IPS DF 6.9 (cell line): ENCODE measurements around the gene PSG4.
"Not testable (repeated sequence)": the region's sequence is repeated elsewhere in the genome, so short reads cannot be mapped to it uniquely, and the experiment has no call there.

ENCODE experiments used
- DNase-seq: peaks from one replicate; pipeline ENCODE4 v3.0.0-alpha.2; 2013; ENCODE audit warnings: low read depth, low spot score
- H3K27ac ChIP-seq: one replicate; pipeline ENCODE4 v1.5.1; 2013; ENCODE audit warnings: low read length, control low read depth
- H3K27me3 ChIP-seq: 2 replicates; pipeline ENCODE4 v1.6.1; 2013; ENCODE audit warnings: mild to moderate bottlenecking, low read length; ENCODE audit not compliant: control insufficient read depth, insufficient read depth
- H3K36me3 ChIP-seq: 2 replicates; pipeline ENCODE4 v1.6.1; 2013; ENCODE audit warnings: low read length; ENCODE audit not compliant: control insufficient read depth, insufficient read depth
- H3K4me1 ChIP-seq: 2 replicates; pipeline ENCODE4 v1.6.1; 2013; ENCODE audit warnings: low read length; ENCODE audit not compliant: control insufficient read depth, insufficient read depth
- H3K4me3 ChIP-seq: 2 replicates; pipeline ENCODE4 v1.5.1; 2013; ENCODE audit warnings: mild to moderate bottlenecking, low read length
- H3K9me3 ChIP-seq: 2 replicates; pipeline ENCODE4 v1.6.1; 2013; ENCODE audit warnings: low read length, inconsistent platforms; ENCODE audit not compliant: control insufficient read depth, insufficient read depth
- WGBS: extraction: QIAGEN DNeasy Blood & Tissue Kit; methylation state at CpG from one replicate; pipeline ENCODE4 v1.1.7; 2013; ENCODE audit warnings: mixed read lengths, missing lambda C conversion rate; ENCODE audit not compliant: insufficient read length, insufficient coverage; 5-methylcytosine and 5-hydroxymethylcytosine counted together

PSG4 gene

DNA sequence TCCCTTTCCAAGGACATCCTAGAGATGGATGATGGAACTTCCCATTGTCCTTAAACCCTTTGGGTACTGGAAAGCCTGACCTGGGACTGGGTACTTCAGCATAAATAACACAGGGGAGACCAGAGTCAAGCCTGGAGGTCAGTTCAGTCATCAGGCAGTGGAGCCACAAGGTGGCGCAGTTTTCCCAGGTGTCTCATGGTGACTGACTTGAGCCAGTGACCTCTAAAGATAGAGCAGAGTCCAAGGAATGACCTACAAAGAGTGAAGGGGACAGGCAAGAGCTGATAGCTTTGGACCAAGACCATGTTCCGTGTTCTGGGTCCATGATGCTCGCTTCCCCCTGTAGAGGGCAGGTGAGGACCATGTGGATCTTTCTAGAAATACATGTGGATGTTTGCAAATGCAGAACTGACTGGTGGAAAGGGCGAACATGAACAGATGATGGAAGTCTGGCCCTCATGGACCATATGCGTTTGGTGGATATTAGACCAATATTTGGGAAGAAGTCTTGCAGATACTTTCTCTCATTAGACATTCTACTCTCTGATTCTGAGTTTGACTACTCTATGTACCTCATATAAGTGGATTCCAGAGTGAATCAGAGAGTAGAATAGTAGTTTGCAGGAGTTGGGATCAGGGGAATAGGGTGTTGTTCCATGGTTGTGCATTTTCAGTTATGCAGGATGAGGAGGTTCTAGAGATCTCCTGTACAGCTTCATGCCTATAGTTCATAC lies 6.6 kb downstream of the PSG4 start:
- not testable (repeated sequence) for H3K27me3 ChIP-seq, H3K4me1 ChIP-seq, DNase-seq, H3K27ac ChIP-seq, H3K4me3 ChIP-seq, H3K36me3 ChIP-seq, H3K9me3 ChIP-seq
- WGBS, result no CpG with 5 or more reads among the region's 5 CpGs

DNA sequence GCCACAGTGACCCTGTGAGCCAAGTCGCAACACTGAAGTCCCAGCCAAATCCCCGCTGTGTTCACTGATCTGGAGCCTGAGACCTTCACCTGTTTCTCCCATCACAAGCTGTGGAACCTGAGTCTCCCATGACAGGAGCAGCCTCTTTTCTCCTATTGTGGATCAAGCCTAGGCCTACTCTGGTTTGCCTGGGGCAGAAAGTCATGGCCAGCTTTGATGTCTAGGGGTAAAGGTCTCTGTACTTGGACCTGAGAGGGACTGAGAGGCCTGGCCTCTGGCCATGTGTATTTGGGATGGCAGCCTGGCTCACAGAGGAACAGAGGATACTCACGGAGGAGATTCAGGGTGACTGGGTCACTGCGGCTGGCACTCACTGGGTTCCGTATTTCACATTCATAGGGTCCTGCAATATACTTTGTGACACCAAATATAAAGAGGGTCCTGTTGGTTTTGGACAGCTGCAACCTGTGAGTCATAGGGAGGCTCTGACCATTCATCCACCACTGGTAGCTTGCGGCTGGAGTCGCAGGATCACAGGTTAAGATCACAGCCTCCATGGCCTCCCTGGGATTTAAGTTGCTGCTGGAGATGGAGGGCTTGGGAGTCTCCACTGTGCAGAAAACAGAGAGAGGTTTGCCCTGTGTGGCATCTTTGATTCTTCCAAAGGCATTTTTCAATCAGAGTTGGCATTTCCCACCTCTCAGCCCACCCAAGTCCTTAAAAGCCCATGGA lies 7.6 kb downstream of the PSG4 start:
- H3K4me1 ChIP-seq, DNase-seq, H3K27ac ChIP-seq, H3K4me3 ChIP-seq, H3K36me3 ChIP-seq, H3K27me3 ChIP-seq, H3K9me3 ChIP-seq: not testable (repeated sequence)
- WGBS, result no CpG with 5 or more reads among the region's 7 CpGs

GRCh38 chr19:43194397-43194796 lies 11.0 kb downstream of the PSG4 start:
- H3K9me3 ChIP-seq, DNase-seq, H3K4me3 ChIP-seq, H3K27ac ChIP-seq, H3K36me3 ChIP-seq, H3K27me3 ChIP-seq, H3K4me1 ChIP-seq: not testable (repeated sequence)
- no CpG with 5 or more reads among the region's 7 CpGs for WGBS

GRCh38 chr19:43192381-43193155 lies 12.9 kb downstream of the PSG4 start:
- WGBS, result no CpG with 5 or more reads among the region's 4 CpGs
- not testable (repeated sequence) for H3K27ac ChIP-seq, H3K4me3 ChIP-seq, H3K9me3 ChIP-seq, H3K36me3 ChIP-seq, DNase-seq, H3K4me1 ChIP-seq, H3K27me3 ChIP-seq

DNA sequence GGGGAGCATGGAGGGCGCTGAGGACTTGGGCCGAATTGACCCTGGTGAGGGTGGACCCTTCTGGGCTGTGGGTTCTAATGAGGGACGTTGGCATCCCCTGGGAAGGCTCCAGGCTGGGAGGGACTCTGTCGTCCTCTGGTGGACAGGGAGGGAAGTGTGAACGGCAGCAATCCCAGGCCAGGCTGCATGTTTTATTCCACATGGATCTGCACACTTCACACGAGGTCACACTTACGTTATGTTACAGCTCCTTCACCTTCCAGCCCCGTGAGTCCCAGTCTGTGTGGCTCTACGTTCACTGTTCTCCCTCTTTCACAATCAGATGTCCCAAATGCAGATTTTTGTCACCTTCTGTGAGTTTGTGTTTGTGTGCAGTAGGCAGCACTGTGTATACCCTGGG lies 17.3 kb downstream of the PSG4 start:
- H3K9me3 ChIP-seq, H3K4me1 ChIP-seq, H3K36me3 ChIP-seq, H3K27ac ChIP-seq, H3K4me3 ChIP-seq, H3K27me3 ChIP-seq, DNase-seq: not testable (repeated sequence)
- WGBS, result no CpG with 5 or more reads among the region's 9 CpGs

DNA sequence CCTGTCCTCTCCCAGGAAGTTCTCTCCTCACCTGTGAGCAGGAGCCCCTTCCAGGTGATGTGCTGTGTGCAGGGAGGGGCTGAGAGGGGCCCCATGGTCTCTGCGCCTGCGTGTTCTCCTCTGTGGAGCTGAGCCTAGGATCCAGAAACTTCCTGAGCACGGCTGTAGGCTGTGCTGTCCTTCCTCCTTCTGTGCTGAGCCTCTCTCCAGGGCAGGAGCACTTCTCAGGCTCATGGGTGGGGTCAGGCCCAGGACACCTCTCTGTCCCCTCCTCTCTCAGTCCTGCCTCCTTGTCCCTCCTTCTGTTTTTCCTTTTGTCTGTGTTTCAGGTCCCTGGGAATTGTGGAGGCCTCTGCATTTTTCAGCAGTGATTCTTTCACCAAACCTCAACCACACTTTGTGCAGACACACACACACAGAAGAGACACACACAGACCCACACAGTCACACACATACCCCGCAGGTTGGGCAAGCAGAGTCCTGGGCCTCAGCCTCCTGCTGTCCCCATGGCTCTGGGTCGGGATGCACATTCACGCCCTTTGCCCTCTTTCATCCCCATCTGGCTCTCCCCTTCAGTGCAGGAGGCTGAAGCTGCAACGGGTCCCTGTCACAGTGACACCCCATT lies 19.0 kb downstream of the PSG4 start, which contains the start of gene PSG5:
Gene PSG5 (minus strand): TSS at position 226 of the 625 bp plus-strand sequence. CDS start 131 bp downstream, at position 95.
- not testable (repeated sequence) for H3K4me1 ChIP-seq, DNase-seq, H3K27ac ChIP-seq, H3K27me3 ChIP-seq, H3K9me3 ChIP-seq, H3K36me3 ChIP-seq, H3K4me3 ChIP-seq
- WGBS, result no CpG with 5 or more reads among the region's 7 CpGs

DNA sequence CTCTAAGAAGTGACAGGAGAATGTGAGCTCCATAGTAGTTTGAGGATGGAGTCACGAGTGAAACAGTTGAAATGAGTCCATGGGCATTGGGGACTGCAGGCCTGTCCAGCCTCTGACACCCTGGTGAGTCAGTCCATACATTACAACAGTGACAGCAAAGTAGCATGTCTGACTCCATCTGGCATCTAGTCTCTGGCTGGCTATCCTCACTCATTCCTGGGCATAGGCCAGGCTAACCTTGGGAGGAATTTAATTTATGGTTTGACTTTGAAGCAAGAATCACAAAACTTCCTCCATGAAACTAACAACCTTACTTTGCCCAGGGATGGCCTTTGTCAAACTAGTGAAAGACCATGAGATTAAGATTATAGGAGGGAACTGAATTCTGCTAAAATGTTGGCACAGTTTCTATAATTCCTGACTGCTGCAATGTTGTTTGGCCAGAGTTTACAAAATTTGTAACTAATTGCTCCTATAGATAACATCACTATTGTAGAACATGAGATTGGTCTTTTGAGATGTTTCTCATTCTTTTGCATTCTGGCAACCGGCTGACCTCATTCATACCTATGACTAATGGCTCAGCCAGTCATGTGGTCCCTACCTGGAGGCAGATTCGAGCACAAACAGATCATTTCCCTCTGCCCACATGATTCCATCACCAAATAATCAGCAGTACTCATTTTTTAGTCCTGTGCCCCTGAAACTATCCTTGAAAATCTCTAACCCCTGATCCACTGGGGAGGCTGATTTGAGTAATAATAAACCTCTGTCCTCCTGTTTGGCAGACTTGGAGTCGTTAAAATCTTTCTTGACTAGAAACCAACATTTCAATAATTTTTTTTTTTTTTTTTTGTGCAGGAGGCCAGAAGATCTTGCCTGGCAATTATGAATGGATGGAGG lies 23.3 kb downstream of the PSG4 start:
- not testable (repeated sequence) for H3K27me3 ChIP-seq, H3K4me3 ChIP-seq, H3K36me3 ChIP-seq, DNase-seq, H3K4me1 ChIP-seq, H3K9me3 ChIP-seq, H3K27ac ChIP-seq
- no CpG with 5 or more reads among the region's 4 CpGs for WGBS

GRCh38 chr19:43179569-43180147 lies 25.8 kb downstream of the PSG4 start:
- not testable (repeated sequence) for H3K4me3 ChIP-seq, DNase-seq, H3K27me3 ChIP-seq, H3K9me3 ChIP-seq, H3K27ac ChIP-seq, H3K4me1 ChIP-seq, H3K36me3 ChIP-seq
- WGBS, result no CpG with 5 or more reads among the region's 1 CpG

- not testable (repeated sequence) for H3K4me1 ChIP-seq, H3K9me3 ChIP-seq, H3K4me3 ChIP-seq, H3K27me3 ChIP-seq, H3K36me3 ChIP-seq, DNase-seq, H3K27ac ChIP-seq
- WGBS, result no CpG with 5 or more reads among the region's 3 CpGs
Measured at GRCh38 chr19:43178577-43178976, 26.9 kb downstream of the PSG4 start.
